ENCODE measurements around the gene PPP1R9A. TPM values are rescaled to one million over a fixed set of nuclear protein-coding genes. Genes with fewer than 3 reads are reported as not detected.

PPP1R9A gene
- total and polyA plus RNA-seq, 2 donors from 2014 or later, result 2.6 to 25.7 TPM

- no peak overlapping the region for H3K4me3 ChIP-seq (ENCODE audit: low read length in 3 of 3)
- H3K9ac ChIP-seq (ENCODE audit: low read length in 3 of 3), result no peak overlapping the region
- DNase-seq (no peak), FAIRE-seq (no peak)
- H3K4me1 ChIP-seq (ENCODE audit: control insufficient read depth in 2 of 3, insufficient read depth in 2 of 3, low read depth in 1 of 3, low read length in 3 of 3), result no peaks in the 10 kb centered on the region
- intact Hi-C loops (cut with DNase I), result no loop called here
- H3K27ac ChIP-seq (ENCODE audit: low read depth in 2 of 2, low read length in 2 of 2), result no peak overlapping the region
- TF ChIP-seq, protein P1, sequence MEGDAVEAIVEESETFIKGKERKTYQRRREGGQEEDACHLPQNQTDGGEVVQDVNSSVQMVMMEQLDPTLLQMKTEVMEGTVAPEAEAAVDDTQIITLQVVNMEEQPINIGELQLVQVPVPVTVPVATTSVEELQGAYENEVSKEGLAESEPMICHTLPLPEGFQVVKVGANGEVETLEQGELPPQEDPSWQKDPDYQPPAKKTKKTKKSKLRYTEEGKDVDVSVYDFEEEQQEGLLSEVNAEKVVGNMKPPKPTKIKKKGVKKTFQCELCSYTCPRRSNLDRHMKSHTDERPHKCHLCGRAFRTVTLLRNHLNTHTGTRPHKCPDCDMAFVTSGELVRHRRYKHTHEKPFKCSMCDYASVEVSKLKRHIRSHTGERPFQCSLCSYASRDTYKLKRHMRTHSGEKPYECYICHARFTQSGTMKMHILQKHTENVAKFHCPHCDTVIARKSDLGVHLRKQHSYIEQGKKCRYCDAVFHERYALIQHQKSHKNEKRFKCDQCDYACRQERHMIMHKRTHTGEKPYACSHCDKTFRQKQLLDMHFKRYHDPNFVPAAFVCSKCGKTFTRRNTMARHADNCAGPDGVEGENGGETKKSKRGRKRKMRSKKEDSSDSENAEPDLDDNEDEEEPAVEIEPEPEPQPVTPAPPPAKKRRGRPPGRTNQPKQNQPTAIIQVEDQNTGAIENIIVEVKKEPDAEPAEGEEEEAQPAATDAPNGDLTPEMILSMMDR (IDR thresholded peaks at IDR 0.05; ENCODE audit: borderline replicate concordance, extremely low read depth, insufficient read depth), result no peak
- no peaks in the 10 kb centered on the region for H3K9me3 ChIP-seq (ENCODE audit: control insufficient read depth in 2 of 3, insufficient read depth in 1 of 3, low read length in 3 of 3)
- no peaks in the 10 kb centered on the region for H3K27me3 ChIP-seq (ENCODE audit: control insufficient read depth, insufficient read depth, low read length)
- H3K36me3 ChIP-seq (ENCODE audit: control insufficient read depth in 2 of 3, insufficient read depth in 3 of 3, low read length in 3 of 3), result no peaks in the 10 kb centered on the region
Measured at GRCh38 chr7:95132500-95132899, 225.1 kb downstream of the PPP1R9A start.

DNA sequence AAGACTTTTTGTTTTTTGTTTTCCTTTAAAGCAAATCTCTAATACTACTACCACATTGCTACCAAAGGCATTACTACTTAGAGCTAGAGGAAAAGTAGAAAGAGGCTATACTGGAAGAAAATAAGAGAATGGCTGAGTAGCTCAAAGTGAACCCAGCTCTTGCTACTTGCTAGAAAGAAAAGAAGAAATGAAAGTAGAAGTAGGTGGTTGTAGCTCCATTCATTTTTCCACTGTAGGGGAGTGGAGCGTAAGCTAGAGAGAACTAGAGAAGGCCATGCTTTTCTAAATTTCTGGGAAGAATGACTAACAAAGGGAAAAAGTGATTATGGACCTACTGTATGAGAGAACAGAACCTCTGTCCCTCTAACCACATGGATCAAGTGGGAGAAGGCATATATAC is 232.5 kb downstream of the PPP1R9A start:
- Histone ChIP-seq H3K27me3 (ENCODE audit: control insufficient read depth, insufficient read depth, low read length) (no peaks in the 10 kb centered on the region), H3K9me3 (ENCODE audit: control insufficient read depth in 2 of 3, insufficient read depth in 1 of 3, low read length in 3 of 3) (no peaks in the 10 kb centered on the region), H3K36me3 (ENCODE audit: control insufficient read depth in 2 of 3, insufficient read depth in 3 of 3, low read length in 3 of 3) (no peaks in the 10 kb centered on the region), H3K4me3 (ENCODE audit: low read length in 3 of 3) (no peak overlapping the region), H3K9ac (ENCODE audit: low read length in 3 of 3) (no peak overlapping the region), H3K4me1 (ENCODE audit: control insufficient read depth in 2 of 3, insufficient read depth in 2 of 3, low read depth in 1 of 3, low read length in 3 of 3) (no peaks in the 10 kb centered on the region), H3K27ac (ENCODE audit: low read depth in 2 of 2, low read length in 2 of 2) (no peak overlapping the region)
- intact Hi-C loops (cut with DNase I), result no loop called here
- DNase-seq, result no peak
- TF ChIP-seq, protein P1 (IDR thresholded peaks at IDR 0.05; ENCODE audit: borderline replicate concordance, extremely low read depth, insufficient read depth), result no peak
- FAIRE-seq, result no peak

GRCh38 chr7:95141755-95142154 is 234.4 kb downstream of the PPP1R9A start:
- H3K27ac ChIP-seq (ENCODE audit: low read depth in 2 of 2, low read length in 2 of 2), result no peak overlapping the region
- H3K36me3 ChIP-seq (ENCODE audit: control insufficient read depth in 2 of 3, insufficient read depth in 3 of 3, low read length in 3 of 3), result no peaks in the 10 kb centered on the region
- no peaks in the 10 kb centered on the region for H3K4me1 ChIP-seq (ENCODE audit: control insufficient read depth in 2 of 3, insufficient read depth in 2 of 3, low read depth in 1 of 3, low read length in 3 of 3)
- H3K27me3 ChIP-seq (ENCODE audit: control insufficient read depth, insufficient read depth, low read length), result no peaks in the 10 kb centered on the region
- H3K4me3 ChIP-seq (ENCODE audit: low read length in 3 of 3), result no peak overlapping the region
- intact Hi-C loops (cut with DNase I), result no loop called here
- TF ChIP-seq, protein P1 (IDR thresholded peaks at IDR 0.05; ENCODE audit: borderline replicate concordance, extremely low read depth, insufficient read depth), result no peak
- DNase-seq (no peak), FAIRE-seq (no peak)
- no peak overlapping the region for H3K9ac ChIP-seq (ENCODE audit: low read length in 3 of 3)
- no peaks in the 10 kb centered on the region for H3K9me3 ChIP-seq (ENCODE audit: control insufficient read depth in 2 of 3, insufficient read depth in 1 of 3, low read length in 3 of 3)

DNA sequence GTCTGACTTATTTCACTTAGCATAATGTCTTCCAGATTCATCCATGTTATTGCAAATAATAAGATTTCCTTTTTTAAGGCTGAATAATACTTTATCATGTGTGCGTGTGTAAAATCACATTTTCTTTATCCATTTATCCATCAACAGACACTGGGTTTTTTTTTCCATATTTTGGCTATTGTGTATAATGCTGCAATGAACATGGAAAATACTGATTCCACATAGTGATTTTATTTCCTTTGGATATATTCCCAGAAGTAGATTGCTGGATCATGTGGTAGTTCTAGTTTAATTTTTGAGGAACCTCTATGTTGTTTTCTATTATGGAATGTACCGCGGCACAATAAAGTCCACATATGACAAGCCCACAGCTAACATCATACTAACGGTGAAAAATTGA is 236.9 kb downstream of the PPP1R9A start:
- intact Hi-C loops (cut with DNase I), result no loop called here
- H3K9ac ChIP-seq (ENCODE audit: low read length in 3 of 3), result no peak overlapping the region
- H3K36me3 ChIP-seq (ENCODE audit: control insufficient read depth in 2 of 3, insufficient read depth in 3 of 3, low read length in 3 of 3), result no peaks in the 10 kb centered on the region
- H3K27ac ChIP-seq (ENCODE audit: low read depth in 2 of 2, low read length in 2 of 2), result no peak overlapping the region
- H3K27me3 ChIP-seq (ENCODE audit: control insufficient read depth, insufficient read depth, low read length), result no peaks in the 10 kb centered on the region
- TF ChIP-seq, protein P1 (IDR thresholded peaks at IDR 0.05; ENCODE audit: borderline replicate concordance, extremely low read depth, insufficient read depth), result no peak
- no peak for FAIRE-seq
- no peak overlapping the region for H3K4me3 ChIP-seq (ENCODE audit: low read length in 3 of 3)
- H3K4me1 ChIP-seq (ENCODE audit: control insufficient read depth in 2 of 3, insufficient read depth in 2 of 3, low read depth in 1 of 3, low read length in 3 of 3), result no peaks in the 10 kb centered on the region
- no peak for DNase-seq
- H3K9me3 ChIP-seq (ENCODE audit: control insufficient read depth in 2 of 3, insufficient read depth in 1 of 3, low read length in 3 of 3), result no peaks in the 10 kb centered on the region
